Thymus (tissue), 2 donors: ENCODE data around the gene NR1H4. TPM values are rescaled to one million over a fixed set of nuclear protein-coding genes. Genes with fewer than 3 reads are reported as not detected.

ENCODE experiments used
- polyA plus RNA-seq: library from polyadenylated mRNA; stranded (reverse); fragments of 200-250 nt; gene quantifications from one replicate; pipeline ENCODE4 v1.2.3, GENCODE V29; 2013
- total RNA-seq: library from RNA; stranded (reverse); fragments of 120-200 nt; gene quantifications from one replicate; pipeline ENCODE4 v1.2.4, GENCODE V29; 2013
- donor health status: healthy.

The NR1H4 gene
- total and polyA plus RNA-seq, 2 donors: 0.05 to 0.23 TPM

Other genes with a start within 250 kb of the NR1H4 start
- 2.0 TPM for gene DEPDC4, start 206.8 kb upstream of the NR1H4 start, total RNA-seq
- gene DEPDC4, start 206.8 kb upstream of the NR1H4 start, polyA plus RNA-seq: 0.94 TPM
- 31.0 TPM for gene SCYL2, start 206.7 kb upstream of the NR1H4 start, total RNA-seq
- 22.4 TPM for gene SCYL2, start 206.7 kb upstream of the NR1H4 start, polyA plus RNA-seq
- gene SLC17A8, start 116.8 kb upstream of the NR1H4 start, total RNA-seq: 3.0 TPM
- 0.37 TPM for gene SLC17A8, start 116.8 kb upstream of the NR1H4 start, polyA plus RNA-seq
- 4.4 TPM for gene GAS2L3, start 99.8 kb downstream of the NR1H4 start, total RNA-seq
- gene GAS2L3, start 99.8 kb downstream of the NR1H4 start, polyA plus RNA-seq: 2.2 TPM